AG04449 (cell line): ENCODE data around the gene TRIM54.

Experiments
- CTCF ChIA-PET: fragments of 350-600 bp; formaldehyde crosslinking; extraction: SDS; loops from one replicate; lab custom pipeline; 2021; ENCODE audit warnings: antibody characterized with exemption; lab: Yijun Ruan, JAX
- POLR2A ChIA-PET: fragments of 400-600, 350-600 bp; formaldehyde crosslinking; extraction: SDS; loops from one replicate; lab custom pipeline; 2020; ENCODE audit warnings: antibody characterized with exemption, inconsistent platforms; lab: Yijun Ruan, JAX
- DNase-seq: peaks from one replicate; pipeline ENCODE4 v3.0.0-alpha.2; 2010; ENCODE audit warnings: low read depth, low spot score
- H3K4me3 ChIP-seq: 2 replicates; pipeline ENCODE4 v1.5.1; 2011; ENCODE audit warnings: low read depth, mild to moderate bottlenecking, control low read depth, low read length
- TF ChIP-seq, protein P1 (sequence below): IDR thresholded peaks from one replicate; pipeline ENCODE4 v1.5.1; 2011; ENCODE audit warnings: mild to moderate bottlenecking, moderate library complexity, low read length, control low read depth, inconsistent platforms; ENCODE audit not compliant: insufficient read depth; ENCODE audit errors: missing control alignments

The TRIM54 gene

DNA sequence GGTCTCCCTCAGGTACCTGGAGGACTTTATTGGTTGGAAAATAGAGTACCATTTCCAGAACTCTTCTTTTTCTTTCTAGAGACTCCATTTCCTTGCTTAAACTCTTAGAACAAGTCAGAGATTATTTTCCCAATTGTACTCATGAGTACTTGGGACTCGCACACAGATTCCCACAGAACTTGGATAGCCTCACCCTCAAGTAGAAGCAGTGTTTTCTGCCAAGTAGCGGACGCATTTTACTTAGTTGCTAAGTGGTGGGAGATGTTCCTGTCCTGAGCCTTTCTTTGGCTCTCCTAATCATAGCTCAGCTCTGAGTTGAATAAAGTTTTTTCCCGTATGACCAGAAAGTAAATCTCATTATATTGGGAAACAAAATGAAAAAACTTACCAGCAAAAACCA, 36.6 kb upstream of the TRIM54 start:
- POLR2A ChIA-PET, result no interaction called here
- TF ChIP-seq, protein P1, sequence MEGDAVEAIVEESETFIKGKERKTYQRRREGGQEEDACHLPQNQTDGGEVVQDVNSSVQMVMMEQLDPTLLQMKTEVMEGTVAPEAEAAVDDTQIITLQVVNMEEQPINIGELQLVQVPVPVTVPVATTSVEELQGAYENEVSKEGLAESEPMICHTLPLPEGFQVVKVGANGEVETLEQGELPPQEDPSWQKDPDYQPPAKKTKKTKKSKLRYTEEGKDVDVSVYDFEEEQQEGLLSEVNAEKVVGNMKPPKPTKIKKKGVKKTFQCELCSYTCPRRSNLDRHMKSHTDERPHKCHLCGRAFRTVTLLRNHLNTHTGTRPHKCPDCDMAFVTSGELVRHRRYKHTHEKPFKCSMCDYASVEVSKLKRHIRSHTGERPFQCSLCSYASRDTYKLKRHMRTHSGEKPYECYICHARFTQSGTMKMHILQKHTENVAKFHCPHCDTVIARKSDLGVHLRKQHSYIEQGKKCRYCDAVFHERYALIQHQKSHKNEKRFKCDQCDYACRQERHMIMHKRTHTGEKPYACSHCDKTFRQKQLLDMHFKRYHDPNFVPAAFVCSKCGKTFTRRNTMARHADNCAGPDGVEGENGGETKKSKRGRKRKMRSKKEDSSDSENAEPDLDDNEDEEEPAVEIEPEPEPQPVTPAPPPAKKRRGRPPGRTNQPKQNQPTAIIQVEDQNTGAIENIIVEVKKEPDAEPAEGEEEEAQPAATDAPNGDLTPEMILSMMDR, result no peak
- DNase-seq, result no peak
- CTCF ChIA-PET, result interaction anchor here (1.0 kb wide), 1 partner anchor 59 kb away, joined by 3 read pairs; no protein-coding TSS in a partner anchor
- no peak overlapping the region for H3K4me3 ChIP-seq

DNA sequence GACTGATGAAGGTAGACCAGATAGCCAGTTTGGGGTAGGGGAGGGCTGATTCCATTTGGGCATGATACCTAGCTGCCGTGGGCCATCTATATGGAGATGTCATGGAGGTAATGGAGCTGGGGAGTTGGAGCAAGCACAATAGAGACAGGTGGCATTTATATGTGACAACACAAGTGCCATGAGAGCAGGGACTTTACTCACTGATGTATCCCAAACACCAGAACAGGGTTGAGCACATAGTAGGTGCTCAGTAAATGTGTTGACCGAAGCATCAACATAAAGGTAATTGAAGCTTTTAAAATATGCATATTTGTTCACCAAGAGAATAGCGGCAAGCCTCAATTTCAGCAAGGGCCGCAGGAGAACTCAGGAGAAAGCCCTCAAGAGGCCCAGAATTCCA, 34.3 kb upstream of the TRIM54 start:
- ChIA-PET CTCF (interaction anchor here (1.1 to 3.0 kb wide), 5 partner anchors 14 to 114 kb away, joined by 3 to 46 read pairs (median 17); partner anchors contain the start of gene TRIM54), POLR2A (no interaction called here)
- TF ChIP-seq, protein P1, result no peak
- DNase-seq, result no peak
- no peak overlapping the region for H3K4me3 ChIP-seq

DNA sequence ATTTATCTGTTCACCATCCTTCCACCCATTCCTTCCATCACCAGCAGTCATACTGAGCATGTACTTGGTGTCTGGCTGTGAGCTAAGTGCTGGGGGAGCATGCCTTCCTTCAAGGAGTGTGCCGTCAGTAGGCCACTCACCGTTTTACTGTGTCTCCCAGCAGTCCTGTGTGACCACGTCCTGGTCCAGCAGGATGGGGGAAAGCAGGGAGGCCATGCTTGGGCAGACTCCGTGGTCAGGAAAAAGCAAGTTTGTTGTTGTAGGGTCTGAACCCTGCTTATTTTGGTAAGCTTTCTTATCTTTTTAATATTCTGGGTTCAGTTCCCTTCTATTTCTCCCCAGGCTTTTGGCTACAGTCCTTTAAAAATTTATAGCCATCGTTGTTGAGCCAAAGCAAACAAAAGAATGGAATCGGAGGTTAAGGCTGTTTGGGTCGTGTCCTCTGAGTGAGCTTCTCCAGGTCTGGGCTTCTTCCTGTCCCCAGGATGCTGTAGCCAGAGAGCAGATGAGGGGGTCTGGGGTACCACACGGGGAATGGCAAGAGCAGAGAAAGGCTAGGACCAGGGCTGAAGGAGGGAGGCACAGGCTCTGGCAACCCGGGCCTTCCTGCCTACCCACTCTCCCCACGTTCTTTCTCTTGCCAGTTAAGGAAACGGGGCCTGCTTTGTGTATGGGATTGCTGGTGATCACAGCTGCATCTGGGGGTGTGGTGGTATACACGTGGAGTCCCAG, 32.9 kb upstream of the TRIM54 start:
- TF ChIP-seq, protein P1, result no peak
- ChIA-PET CTCF (interaction anchor here (0.7 to 3.0 kb wide), 8 partner anchors 15 to 116 kb away, joined by 3 to 46 read pairs (median 5); partner anchors contain the start of gene TRIM54), POLR2A (interaction anchor here (1.1 kb wide), 1 partner anchor 31 kb away, joined by 3 read pairs; no protein-coding TSS in a partner anchor)
- no peak for DNase-seq
- no peak overlapping the region for H3K4me3 ChIP-seq

DNA sequence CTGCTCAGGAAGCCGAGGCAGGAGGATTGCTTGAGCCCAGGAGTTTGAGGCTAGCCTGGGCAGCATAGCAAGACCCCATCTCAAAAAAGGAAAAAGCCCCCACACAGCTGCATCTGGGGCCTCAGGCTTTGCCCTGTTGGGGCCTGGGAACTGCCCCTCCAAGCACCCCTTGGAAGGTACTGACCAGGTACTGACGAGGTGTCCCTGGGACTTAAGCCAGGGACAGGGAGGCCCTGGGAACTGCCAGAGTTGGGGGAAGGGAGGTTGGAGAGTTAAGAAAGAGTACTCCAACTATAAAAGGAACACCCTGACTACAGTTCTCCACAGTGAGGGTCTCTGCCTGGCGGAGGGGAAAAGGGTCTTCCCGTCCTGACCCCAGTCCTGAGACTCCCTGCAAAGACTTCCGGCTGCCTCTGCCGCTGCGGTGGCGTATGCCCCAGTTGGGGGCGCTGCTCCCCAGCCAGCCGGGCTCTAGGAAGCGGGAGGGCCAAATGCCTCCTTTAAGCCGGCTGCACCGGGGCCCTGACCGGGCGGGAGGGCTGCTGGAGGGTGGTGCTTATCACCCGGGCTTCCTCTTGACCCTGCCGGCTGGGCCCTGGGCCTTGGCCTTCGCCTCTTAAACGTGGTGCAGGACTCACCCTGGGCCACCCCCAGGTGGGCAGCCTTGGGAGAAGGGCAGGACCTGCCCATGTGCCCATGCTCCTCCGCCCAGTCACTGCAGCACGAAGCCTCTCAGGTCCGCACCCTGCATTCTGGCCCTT, 32.2 kb upstream of the TRIM54 start:
- POLR2A ChIA-PET, result no interaction called here
- DNase-seq, result no peak
- no peak overlapping the region for H3K4me3 ChIP-seq

DNA sequence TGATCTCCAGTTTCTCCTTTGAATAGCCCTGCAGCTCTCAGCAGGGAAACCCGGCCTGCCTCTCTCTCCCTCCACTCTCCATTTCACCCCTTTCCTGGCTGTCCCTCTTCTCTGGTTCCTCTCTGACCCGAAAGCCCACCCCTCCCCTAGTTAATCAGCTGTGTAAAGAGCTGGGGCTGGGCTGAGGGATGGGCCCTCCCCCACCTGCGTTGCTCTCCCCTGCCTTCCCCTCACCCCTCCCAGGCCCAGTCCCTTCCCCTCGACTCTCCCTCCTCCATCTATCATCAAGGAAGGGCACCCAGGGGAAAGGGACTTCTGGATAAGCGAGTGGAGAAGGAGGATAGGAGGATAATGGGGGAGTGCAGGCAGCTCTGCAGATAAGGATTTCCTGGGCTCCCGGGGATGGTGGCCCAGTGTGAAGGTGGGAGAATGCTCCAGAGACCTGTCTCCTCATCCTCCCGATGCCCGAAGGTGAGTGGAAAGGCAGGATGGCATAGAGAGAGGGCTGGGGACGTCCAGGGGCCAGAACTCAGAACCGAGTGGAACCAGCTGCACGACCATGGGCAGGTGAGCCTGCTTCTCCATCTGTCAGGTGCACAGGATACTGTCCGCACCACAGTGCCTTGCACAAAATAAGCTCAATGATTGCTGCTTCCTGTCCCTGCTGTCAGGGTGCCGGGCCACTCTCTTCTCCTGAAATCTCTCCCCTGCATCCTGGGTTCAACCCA, 31.4 kb upstream of the TRIM54 start:
- no peak overlapping the region for H3K4me3 ChIP-seq
- TF ChIP-seq, protein P1, result no peak
- CTCF ChIA-PET, result interaction anchor here (1.0 to 2.2 kb wide), 8 partner anchors 11 to 59 kb away, joined by 3 to 14 read pairs (median 4); no protein-coding TSS in a partner anchor
- no peak for DNase-seq
- POLR2A ChIA-PET, result interaction anchor here (1.2 kb wide), 1 partner anchor 19 kb away, joined by 3 read pairs; no protein-coding TSS in a partner anchor

More for the DNA sequence above, 32.2 kb upstream of the TRIM54 start:
- TF ChIP-seq, protein P1, result peak; percentile 78
- CTCF ChIA-PET, result interaction anchor here (0.7 to 3.0 kb wide), 10 partner anchors 14 to 73 kb away, joined by 3 to 46 read pairs (median 8); partner anchors contain the start of gene TRIM54
